Sigmoid colon (tissue), 7 donors: ENCODE measurements around the gene NIP7. TPM values are rescaled to one million over a fixed set of nuclear protein-coding genes. Genes with fewer than 3 reads are reported as not detected.

Experiments
- DNase-seq: peaks from one replicate; pipeline ENCODE4 v3.0.0-alpha.2; 2019
- H3K27ac ChIP-seq, 4 donors: fragments of 200-600 bp; sonication (generic); one replicate each; pipeline ENCODE4 v1.5.1; 2016 to 2019; ENCODE audit warnings: mild to moderate bottlenecking in 1 of 4
- H3K27me3 ChIP-seq, 3 donors: fragments of 200-600 bp; sonication (generic); one replicate each; pipeline ENCODE4 v1.5.1; 2019; ENCODE audit warnings: mild to moderate bottlenecking in 1 of 3
- H3K36me3 ChIP-seq, 4 donors: fragments of 200-600 bp; sonication (generic); one replicate each; pipeline ENCODE4 v1.5.1; 2016 to 2019
- H3K4me1 ChIP-seq, 4 donors: fragments of 200-600 bp; sonication (generic); one replicate each; pipeline ENCODE4 v1.5.1; 2017 to 2019
- H3K4me3 ChIP-seq, 4 donors: fragments of 200-600 bp; sonication (generic); one replicate each; pipeline ENCODE4 v1.5.1; 2017 to 2019; ENCODE audit warnings: mild to moderate bottlenecking in 2 of 4, moderate library complexity in 1 of 4
- H3K9me3 ChIP-seq, 4 donors: fragments of 200-600 bp in 3 of 4; sonication (generic) in 3 of 4; one replicate each; pipeline versions ENCODE4 v1.5.1 to v1.6.1; 2013 to 2019
- EP300 ChIP-seq, 4 donors: sonication (generic); formaldehyde crosslinking; IDR thresholded peaks; one replicate each; pipeline ENCODE4 v1.6.1; 2017; ENCODE audit warnings: antibody characterized with exemption in 4 of 4
- POLR2A ChIP-seq, 2 donors: fragments of 450-650 bp; IDR thresholded peaks; one replicate each; pipeline ENCODE4 v1.6.1; 2016; ENCODE audit warnings: antibody characterized with exemption in 2 of 2, mild to moderate bottlenecking in 2 of 2, moderate library complexity in 2 of 2
- POLR2AphosphoS5 ChIP-seq, 4 donors: sonication (generic); formaldehyde crosslinking; IDR thresholded peaks; one replicate each; pipeline ENCODE4 v1.6.1; 2017; ENCODE audit warnings: antibody characterized with exemption in 4 of 4
- WGBS, 2 donors: extraction: QIAGEN DNeasy Blood & Tissue Kit; methylation state at CpG; one replicate each; pipeline ENCODE4 v1.1.7; 2013; 5-methylcytosine and 5-hydroxymethylcytosine counted together
- intact Hi-C: fragments of 100-400 bp; cut with DNase I; formaldehyde crosslinking; loops from one replicate; pipeline ENCODE4 v1.15.1; 2023
- polyA plus RNA-seq, 3 donors: library from polyadenylated mRNA; stranded (reverse); fragments of 200-250 nt; gene quantifications; one replicate each; pipeline ENCODE4 v1.2.3, GENCODE V29; 2013
- total RNA-seq, 4 donors: library from RNA; depleted of rRNA; stranded (reverse); fragments of >200 nt; gene quantifications; one replicate each; pipeline ENCODE4 v1.1.0, GENCODE V29; 2016
- TF ChIP-seq, protein P1 (sequence below), 4 experiments: fragments of 450-650 bp in 3 of 4; fragments of 200-600 bp in 1 of 4; IDR thresholded peaks; one replicate each; pipeline ENCODE4 v1.5.1; 2016 to 2019; ENCODE audit warnings: antibody characterized with exemption in 4 of 4, mild to moderate bottlenecking in 3 of 4, moderate library complexity in 2 of 4
- donor health status: healthy with polysubstance abuse.
- donor health status: Bipolar disorder and iron deficiency.
- donor health status: healthy.

NIP7 gene
- total and polyA plus RNA-seq, 7 donors, result 6.9 to 23.8 (median 11.4) TPM

DNA sequence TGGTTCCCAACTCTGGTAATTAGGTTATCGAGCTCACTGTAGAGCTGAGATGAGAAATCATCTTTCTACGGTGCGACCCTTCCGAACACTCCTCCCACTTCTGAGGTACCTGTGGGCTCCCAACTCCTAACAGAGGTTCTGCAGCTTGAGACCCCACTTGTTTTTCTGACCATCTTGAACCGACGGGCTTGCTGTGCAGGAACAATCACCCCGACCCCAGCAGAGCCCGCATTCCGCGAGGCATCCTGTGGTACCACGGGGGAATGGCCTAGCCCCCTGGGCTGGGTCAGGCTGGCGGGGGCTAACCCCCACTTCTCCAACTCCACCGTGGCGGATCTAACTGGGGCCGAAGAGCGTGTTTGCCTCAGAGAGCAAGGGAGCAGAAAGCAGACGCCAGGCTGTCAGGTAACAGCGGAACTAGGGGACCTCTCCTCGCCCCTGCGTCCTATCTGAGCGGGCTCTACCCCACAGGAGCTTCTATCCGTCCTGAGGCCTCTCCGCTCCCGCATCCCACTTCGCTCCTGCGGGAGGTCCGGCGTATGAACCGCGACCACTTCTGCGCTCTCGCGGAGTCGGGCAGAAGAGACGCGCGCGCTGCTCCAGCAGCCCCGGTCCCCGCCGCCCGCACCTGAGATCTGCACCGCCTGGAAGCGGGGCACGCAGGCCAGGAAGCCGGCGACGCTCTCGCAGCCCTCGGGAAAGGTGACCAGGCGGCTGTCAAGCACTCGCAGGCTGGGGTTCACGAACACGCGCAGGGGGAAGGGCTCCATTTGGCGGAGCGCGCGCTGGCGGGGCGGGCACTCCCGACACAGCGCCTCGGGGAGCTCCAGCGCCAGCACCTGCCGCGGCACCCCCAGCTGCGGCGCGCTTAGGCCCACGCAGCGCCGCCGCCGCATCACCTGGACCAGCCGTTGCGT, 9.9 kb upstream of the NIP7 start:
- no peaks in the 10 kb centered on the region for H3K9me3 ChIP-seq
- no peak for TF ChIP-seq EP300 (IDR thresholded peaks at IDR 0.05)
- peak in 2 of 4 donors; percentile 31 to 50 for TF ChIP-seq POLR2AphosphoS5 (IDR thresholded peaks at IDR 0.05)
- no peak for TF ChIP-seq POLR2A (IDR thresholded peaks at IDR 0.05)
- intact Hi-C loops, result loop anchor here (2.0 kb wide), 2 partner anchors 19 to 55 kb away; partner anchors contain the start of gene VPS4A
- H3K4me1 ChIP-seq, result peaks cover 0 to 55% (median 51%) of the 10 kb centered on the region in 4 donors
- peak; percentile 68 for DNase-seq
- H3K27ac ChIP-seq, result peak overlapping the region; percentile 82 to 97 (median 91)
- peaks cover 5 to 53% (median 29%) of the 10 kb centered on the region in 4 donors for H3K36me3 ChIP-seq
- no peaks in the 10 kb centered on the region for H3K27me3 ChIP-seq
- peak overlapping the region; percentile 67 to 97 (median 88) for H3K4me3 ChIP-seq
- 4 to 8% methylated on average over 77 of the region's 77 CpGs for WGBS, 2 donors

DNA sequence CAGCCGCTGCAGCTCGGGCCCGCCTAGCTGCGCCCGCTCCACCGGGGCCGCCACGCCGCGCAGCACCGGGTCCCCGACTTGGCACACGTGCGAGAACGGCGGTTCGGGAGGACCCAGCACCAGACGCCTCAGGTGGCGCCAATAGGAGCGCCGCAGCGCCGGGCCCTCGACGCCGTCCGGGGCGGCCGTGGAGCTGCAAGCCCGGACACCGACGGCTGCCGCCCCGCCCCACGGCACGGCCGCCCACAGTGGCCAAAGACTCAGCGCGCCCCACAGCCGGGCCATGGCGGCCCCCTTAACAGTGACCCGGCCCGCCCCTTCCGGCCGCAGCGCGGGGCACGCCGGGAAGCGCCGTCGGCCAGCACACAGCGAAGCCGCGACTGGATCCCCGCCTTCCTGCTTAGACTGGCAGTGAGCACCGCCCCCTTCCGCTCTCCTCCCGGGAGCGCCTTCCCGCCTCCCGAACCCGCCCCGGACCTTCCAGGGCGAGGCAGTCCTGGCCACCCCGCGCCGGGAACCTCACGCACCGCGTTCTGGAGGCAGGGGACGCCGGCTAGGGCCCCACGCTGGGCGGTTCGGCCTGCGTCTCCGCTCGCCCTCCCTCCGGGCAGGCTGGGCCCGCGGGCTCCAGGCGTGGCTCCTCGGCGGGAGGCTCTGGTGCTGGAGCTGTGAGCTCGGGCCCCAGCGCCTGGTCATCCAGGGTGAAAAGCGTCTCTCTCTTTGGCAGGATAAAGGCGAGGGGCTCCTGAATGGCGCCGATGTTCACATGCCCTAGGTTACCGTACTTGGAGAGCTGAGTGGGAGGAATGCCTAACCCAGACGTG, 9.1 kb upstream of the NIP7 start, which contains the start of gene PDF:
PDF (minus strand) TSS at position 303 of the 824 bp plus-strand sequence; CDS start at position 285, 18 bp downstream.
- TF ChIP-seq POLR2A (IDR thresholded peaks at IDR 0.05) (peak; percentile 59 to 74), POLR2AphosphoS5 (IDR thresholded peaks at IDR 0.05) (peak; percentile 77 to 92 (median 88)), EP300 (IDR thresholded peaks at IDR 0.05) (no peak)
- Histone ChIP-seq H3K4me1 (peaks cover 0 to 55% (median 51%) of the 10 kb centered on the region in 4 donors), H3K27me3 (no peaks in the 10 kb centered on the region), H3K4me3 (peak within 1 kb of the TSS; percentile 67 to 97 (median 88)), H3K9me3 (no peaks in the 10 kb centered on the region), H3K27ac (peak within 1 kb of the TSS; percentile 82 to 97 (median 91)), H3K36me3 (peaks cover 11 to 53% (median 31%) of the 10 kb centered on the region in 4 donors)
- intact Hi-C loops, result loop anchor here (2.0 kb wide), 2 partner anchors 20 to 54 kb away; partner anchors contain the start of gene VPS4A
- DNase-seq, result peak; percentile 96
- 0 to 1% methylated on average over 93 of the region's 93 CpGs for WGBS, 2 donors

DNA sequence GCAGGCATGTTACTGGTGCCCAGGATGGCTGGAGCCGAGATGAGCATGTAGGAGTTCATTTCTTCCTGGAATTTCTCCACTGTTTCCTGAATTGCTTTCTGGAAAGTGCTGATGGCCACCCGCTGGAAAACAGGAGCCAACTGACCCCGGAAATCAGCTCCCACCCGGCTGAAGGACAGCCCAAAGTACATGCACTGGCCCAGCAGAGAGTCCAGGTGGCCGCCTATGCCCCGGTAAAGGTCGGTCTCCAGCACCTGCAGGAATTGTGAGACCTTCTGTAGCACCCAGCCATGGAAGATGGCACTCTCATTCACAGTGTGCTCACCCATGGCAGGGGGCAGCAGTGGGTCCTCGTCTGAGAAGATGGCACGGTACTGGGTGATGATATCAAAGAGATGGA, 4.9 kb upstream of the NIP7 start:
- Histone ChIP-seq H3K27ac (no peak overlapping the region), H3K4me3 (no peak overlapping the region), H3K4me1 (peaks cover 0 to 35% (median 29%) of the 10 kb centered on the region in 4 donors), H3K27me3 (no peaks in the 10 kb centered on the region), H3K9me3 (no peaks in the 10 kb centered on the region), H3K36me3 (peaks cover 11 to 59% (median 37%) of the 10 kb centered on the region in 4 donors)
- intact Hi-C loops, result no loop called here
- 95 to 96% methylated on average over 9 of the region's 9 CpGs for WGBS, 2 donors
- TF ChIP-seq POLR2AphosphoS5 (IDR thresholded peaks at IDR 0.05) (no peak), EP300 (IDR thresholded peaks at IDR 0.05) (no peak), POLR2A (IDR thresholded peaks at IDR 0.05) (no peak)
- TF ChIP-seq, protein P1, sequence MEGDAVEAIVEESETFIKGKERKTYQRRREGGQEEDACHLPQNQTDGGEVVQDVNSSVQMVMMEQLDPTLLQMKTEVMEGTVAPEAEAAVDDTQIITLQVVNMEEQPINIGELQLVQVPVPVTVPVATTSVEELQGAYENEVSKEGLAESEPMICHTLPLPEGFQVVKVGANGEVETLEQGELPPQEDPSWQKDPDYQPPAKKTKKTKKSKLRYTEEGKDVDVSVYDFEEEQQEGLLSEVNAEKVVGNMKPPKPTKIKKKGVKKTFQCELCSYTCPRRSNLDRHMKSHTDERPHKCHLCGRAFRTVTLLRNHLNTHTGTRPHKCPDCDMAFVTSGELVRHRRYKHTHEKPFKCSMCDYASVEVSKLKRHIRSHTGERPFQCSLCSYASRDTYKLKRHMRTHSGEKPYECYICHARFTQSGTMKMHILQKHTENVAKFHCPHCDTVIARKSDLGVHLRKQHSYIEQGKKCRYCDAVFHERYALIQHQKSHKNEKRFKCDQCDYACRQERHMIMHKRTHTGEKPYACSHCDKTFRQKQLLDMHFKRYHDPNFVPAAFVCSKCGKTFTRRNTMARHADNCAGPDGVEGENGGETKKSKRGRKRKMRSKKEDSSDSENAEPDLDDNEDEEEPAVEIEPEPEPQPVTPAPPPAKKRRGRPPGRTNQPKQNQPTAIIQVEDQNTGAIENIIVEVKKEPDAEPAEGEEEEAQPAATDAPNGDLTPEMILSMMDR (IDR thresholded peaks at IDR 0.05), result no peak
- DNase-seq, result no peak

DNA sequence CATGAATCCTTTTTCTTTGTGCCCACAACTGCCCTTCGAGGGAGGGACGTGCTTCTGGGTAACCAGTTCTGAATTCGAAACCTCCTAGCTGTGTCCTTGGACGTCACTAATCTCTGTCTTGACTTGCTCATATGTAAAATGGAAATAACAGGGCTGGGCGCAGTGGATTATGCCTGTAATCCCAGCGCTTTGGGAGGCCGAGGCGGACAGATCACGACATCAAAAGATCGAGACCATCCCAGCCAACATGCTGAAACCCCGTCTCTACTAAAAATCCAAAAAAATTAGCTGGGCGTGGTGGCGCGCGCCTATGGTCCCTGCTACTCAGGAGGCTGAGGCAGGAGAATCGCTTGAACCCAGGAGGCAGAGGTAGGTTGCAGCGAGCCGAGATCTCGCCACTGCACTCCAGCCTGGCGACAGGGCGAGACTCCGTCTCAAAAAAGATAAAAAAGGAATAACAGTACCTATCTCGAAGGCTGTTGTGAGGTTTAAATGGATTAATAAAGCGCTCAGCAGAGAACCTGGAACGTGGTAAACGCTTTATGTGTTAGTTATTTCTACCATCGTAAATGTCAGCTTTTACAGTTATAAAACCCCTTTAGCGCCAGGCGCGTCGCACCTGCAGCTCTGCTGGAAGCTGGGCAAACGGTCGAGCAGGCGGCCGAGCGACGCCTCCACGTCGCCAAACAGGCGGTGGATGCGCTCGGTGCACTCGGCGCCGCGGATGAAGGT, 849 bp upstream of the NIP7 start:
- Histone ChIP-seq H3K4me1 (peaks cover 0 to 31% (median 29%) of the 10 kb centered on the region in 4 donors), H3K27me3 (no peaks in the 10 kb centered on the region), H3K27ac (peak overlapping the region; percentile 90 to 95 (median 93)), H3K36me3 (peaks cover 11 to 61% (median 30%) of the 10 kb centered on the region in 4 donors), H3K4me3 (peak overlapping the region; percentile 80 to 98 (median 88)), H3K9me3 (no peaks in the 10 kb centered on the region)
- WGBS, 2 donors, result 17 to 19% methylated on average over 46 of the region's 46 CpGs
- no peak for DNase-seq
- no peak for TF ChIP-seq EP300 (IDR thresholded peaks at IDR 0.05)
- TF ChIP-seq POLR2A (IDR thresholded peaks at IDR 0.05), result no peak
- intact Hi-C loops, result loop anchor here (2.0 kb wide), 1 partner anchor 28 kb away; the partner anchor contains the start of gene VPS4A

DNA sequence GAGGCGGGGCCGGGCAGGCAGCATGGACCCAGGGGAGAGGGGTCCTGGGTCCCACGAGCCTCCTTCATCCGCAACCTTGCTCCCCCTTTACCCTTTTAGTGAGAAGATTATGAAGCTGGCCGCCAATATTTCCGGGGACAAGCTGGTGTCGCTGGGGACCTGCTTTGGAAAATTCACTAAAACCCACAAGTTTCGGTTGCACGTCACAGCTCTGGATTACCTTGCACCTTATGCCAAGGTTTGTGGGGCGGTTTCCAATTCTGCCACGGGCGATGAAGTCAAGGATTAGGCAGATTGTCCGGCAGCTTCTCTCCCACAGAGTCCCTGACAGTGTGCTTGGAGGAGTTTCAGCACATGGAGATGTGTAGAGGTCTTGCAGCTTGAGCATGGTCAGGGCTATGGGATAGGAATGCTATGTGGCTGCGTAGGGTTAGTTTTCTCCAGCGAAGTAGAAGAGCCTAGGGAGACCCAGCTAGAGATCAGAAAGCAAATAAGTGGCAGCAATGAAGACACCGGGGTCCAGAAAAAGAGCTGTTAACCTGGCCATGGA, 598 bp downstream of the NIP7 start:
- H3K27me3 ChIP-seq, result no peaks in the 10 kb centered on the region
- H3K36me3 ChIP-seq, result peaks cover 1 to 51% (median 15%) of the 10 kb centered on the region in 4 donors
- H3K4me3 ChIP-seq, result peak overlapping the region; percentile 80 to 98 (median 88)
- no peak for DNase-seq
- no peaks in the 10 kb centered on the region for H3K9me3 ChIP-seq
- peaks cover 0 to 31% (median 29%) of the 10 kb centered on the region in 4 donors for H3K4me1 ChIP-seq
- WGBS, 2 donors, result 5 to 9% methylated on average over 16 of the region's 16 CpGs
- peak overlapping the region; percentile 90 to 95 (median 93) for H3K27ac ChIP-seq
- intact Hi-C loops, result no loop called here
- TF ChIP-seq, protein P1 (IDR thresholded peaks at IDR 0.05), result no peak
- no peak for TF ChIP-seq EP300 (IDR thresholded peaks at IDR 0.05)
- TF ChIP-seq POLR2AphosphoS5 (IDR thresholded peaks at IDR 0.05), result no peak
- TF ChIP-seq POLR2A (IDR thresholded peaks at IDR 0.05), result no peak
